Islet of Langerhans (tissue), 1 donor: ENCODE results near the gene NDUFC2.
"Not testable (repeated sequence)": the region's sequence is repeated elsewhere in the genome, so short reads cannot be mapped to it uniquely, and the experiment has no call there.

ENCODE experiments used
- FAIRE-seq: peaks from one replicate; lab custom pipeline; 2011; peaks lifted over from hg19 to GRCh38; lab: Jason Lieb, UNC

NDUFC2 gene

DNA sequence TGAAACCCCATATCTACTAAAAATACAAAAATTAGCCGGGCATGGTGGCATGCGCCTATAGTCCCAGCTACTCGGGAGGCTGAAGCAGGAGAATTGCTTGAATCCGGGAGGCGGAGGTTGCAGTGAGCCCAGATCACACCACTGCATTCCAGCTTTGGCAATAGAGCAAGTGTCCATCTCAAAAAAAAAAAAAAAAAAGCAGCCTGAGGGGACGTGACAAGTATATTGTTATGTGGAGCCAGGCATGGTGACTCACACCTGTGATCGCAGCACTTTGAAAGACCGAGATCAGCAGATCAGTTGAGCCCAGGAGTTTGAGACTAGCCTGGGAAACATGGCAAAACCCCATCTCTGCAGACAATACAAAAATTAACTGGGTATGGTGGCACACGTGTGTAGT, 51.2 kb downstream of the NDUFC2 start:
- FAIRE-seq: not testable (repeated sequence)

DNA sequence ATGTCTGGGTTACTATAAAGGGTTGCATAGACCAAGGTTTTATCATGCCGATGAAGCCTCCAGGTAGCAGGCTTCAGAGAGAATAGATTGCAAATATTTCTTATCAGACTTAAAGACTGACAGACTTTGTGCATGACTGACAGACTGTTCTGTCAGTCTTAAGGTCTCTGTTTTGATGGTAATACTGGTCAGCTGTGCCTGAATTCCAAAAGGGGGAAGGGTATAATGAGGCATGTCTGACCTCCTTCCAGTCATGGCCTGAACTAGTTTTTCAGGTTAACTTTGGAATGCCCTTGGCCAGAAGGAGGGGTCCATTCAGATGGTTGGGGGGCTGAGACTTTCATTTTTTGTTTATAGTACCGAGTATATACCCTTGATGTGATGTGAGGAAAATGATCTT, 51.9 kb downstream of the NDUFC2 start:
- no peak for FAIRE-seq

DNA sequence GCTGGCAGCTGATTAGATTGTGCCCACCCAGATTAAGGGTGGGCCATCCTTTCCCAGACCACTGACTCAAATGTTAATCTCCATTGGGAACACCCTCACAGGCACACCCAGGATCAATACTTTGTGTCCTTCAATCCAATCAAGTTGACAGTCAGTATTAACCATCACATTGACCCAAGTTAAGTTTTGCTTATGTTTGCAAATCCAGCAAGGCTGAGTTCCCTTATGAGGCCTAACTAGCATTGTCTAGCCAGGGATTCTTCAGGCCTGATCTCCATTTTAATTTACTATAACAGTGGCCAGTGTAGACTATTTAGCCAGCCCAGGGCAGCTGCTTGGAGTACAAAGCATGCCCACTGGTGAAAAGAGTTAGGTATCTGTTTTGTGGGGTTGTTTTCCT, 54.3 kb downstream of the NDUFC2 start:
- FAIRE-seq: no peak

DNA sequence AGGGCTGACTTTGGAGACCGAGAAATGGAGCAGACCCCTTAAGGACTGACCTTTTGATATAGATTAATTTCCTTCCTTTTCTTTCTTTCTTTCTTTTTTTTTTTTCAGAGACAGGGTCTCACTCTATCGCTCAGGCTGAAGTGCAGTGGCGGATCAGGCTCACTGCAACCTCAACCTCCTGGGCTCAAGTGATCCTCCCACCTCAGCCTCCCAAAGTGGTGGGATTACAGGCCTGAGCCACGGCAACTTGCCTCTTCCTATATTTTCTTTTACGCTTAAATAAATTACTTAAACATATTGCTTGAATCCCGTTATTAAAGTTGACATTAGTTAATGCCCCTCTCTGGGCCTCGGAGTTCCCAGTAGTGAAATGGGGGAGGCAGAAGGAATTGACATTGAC, 56.2 kb downstream of the NDUFC2 start:
- FAIRE-seq: no peak

DNA sequence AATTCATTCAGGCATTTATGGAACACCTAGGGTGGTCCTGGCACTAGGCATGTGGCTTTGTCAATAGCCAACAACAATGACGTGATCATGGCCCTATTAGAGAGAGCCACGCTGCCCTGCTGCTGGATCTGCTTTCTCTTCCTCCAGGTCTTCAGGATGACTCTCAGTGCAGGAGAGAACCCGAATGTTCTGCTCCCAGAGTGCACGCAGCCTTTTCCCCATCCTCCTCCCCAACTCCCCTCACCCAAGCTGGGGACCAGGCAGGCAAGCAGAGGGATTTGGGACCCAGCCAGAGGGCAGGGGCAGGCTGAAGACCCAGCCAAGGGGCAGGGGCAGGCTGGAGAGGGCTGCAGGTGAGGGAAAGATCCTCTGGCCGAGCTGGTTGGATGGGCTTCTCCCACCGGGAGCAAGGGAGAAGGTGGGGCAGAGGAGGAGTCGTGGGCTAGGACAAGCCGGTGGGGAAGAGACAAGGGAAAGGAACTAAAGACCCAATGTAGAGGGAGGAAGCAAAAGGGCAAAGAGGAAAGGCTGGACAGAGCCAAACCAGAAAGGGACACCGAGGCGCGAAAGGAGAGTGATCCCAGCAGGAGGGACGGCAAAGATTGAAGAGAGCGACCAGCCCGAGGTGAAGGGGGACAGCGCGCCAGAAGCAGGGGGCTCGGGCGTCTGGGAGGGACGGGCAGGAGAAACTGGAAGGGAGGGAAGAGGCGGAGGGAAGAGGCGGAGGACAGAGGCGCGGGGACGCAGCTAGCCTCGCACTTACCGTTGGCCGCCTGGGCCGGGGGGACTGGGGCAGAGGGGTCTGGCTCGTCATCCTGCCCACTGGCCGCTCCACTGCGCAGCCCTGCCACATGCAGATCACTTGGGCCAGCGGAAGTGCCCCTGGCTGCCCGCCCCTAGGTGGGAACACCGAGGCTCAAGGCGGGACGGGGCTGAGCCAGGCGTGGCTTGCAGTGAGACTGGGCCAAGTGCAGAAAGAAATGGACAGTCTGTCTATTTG, 57.0 kb downstream of the NDUFC2 start, which contains the start of gene KCTD14:
TSS of gene KCTD14 (minus strand) at position 880 of the 1,000 bp plus-strand sequence. CDS start at position 853, 27 bp downstream.
- no peak for FAIRE-seq

DNA sequence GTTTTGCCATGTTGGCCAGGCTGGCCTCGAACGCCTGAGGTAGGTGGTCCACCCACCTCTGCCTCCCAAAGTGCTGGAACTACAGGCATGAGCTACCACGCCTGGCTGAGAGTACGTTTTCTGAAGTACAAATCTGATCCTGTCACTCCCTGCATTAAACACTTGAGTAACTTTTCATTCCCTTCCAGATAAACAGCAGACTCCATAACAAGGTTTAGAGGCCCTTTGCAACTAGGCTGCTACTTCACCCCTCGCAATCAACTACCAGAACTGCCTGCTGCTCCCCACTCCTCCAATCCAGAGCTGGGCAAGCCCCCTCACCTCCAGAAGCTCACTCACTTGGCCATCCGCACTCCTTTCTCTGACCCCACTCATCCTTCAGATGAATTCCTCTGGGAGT, 58.1 kb downstream of the NDUFC2 start:
- no peak for FAIRE-seq

DNA sequence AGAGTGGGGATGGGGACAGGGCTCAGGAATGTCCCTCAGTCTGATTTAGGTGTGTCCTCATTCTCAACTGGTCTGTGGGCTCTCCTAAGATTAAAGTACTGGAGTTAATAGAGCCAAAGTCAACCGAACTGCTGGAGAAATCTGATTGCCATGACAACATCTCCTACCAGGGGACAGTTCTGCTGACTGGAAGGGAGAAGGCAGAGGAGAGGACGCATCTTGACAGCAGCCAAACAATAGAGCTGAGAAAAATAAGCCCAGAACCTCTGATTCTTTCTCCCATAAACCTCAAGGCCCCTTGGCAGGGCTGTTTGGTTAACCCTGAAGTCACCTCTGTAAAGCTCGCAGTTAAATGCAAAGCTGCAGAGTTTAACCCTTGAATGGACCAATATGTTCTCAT, 59.4 kb downstream of the NDUFC2 start:
- no peak for FAIRE-seq

DNA sequence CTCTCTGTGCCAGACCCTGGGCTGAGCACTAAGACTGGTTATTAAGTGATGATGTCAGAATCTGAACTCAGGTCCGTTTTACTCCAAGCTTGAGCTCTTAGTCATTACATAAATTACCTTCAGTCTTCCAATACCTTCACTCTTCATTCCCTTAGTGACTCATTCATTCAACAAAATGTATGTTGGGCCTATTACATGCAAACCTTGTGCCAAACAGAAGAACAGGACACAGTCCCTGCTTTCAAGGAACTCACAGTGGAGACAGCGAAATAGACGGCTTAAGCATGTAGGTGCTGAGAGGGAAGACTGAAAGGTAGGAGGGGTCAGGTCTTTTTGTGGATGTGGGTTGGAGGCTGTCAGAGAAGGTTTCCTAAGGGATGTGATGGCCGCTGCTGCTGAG, 59.9 kb downstream of the NDUFC2 start:
- FAIRE-seq: no peak
